ENCODE data around the gene CD72.

The CD72 gene

GRCh38 chr9:35618325-35618727 is at the start of gene CD72:
CD72 (minus strand) TSS chr9:35618413; CDS start chr9:35618303, 110 bp downstream.
- DNase-seq (ENCODE audit: low read depth), result no peak

- DNase-seq (ENCODE audit: low read depth), result no peak
Measured at GRCh38 chr9:35667939-35668338, 49.7 kb upstream of the CD72 start.

GRCh38 chr9:35666549-35666948 is 48.3 kb upstream of the CD72 start:
- DNase-seq (ENCODE audit: low read depth), result no peak

GRCh38 chr9:35666045-35666444 is 47.8 kb upstream of the CD72 start:
- no peak for DNase-seq (ENCODE audit: low read depth)

- DNase-seq (ENCODE audit: low read depth), result no peak
Measured at GRCh38 chr9:35665471-35665818, 47.2 kb upstream of the CD72 start.

- DNase-seq (ENCODE audit: low read depth), result peak; percentile 78
Measured at GRCh38 chr9:35664531-35665470, 46.6 kb upstream of the CD72 start, which contains the start of gene ARHGEF39. ARHGEF39 (minus strand) TSS chr9:35665195; CDS start chr9:35665169, 26 bp downstream.

GRCh38 chr9:35662437-35662836 is 44.2 kb upstream of the CD72 start:
- DNase-seq (ENCODE audit: low read depth), result no peak

GRCh38 chr9:35661756-35662350 is 43.6 kb upstream of the CD72 start:
- no peak for DNase-seq (ENCODE audit: low read depth)

GRCh38 chr9:35660966-35661415 is 42.8 kb upstream of the CD72 start:
- no peak for DNase-seq (ENCODE audit: low read depth)

GRCh38 chr9:35659340-35659739 is 41.1 kb upstream of the CD72 start:
- no peak for DNase-seq (ENCODE audit: low read depth)

- no peak for DNase-seq (ENCODE audit: low read depth)
Measured at GRCh38 chr9:35658968-35659220, 40.7 kb upstream of the CD72 start.

GRCh38 chr9:35658137-35658967 is 40.1 kb upstream of the CD72 start, which contains the start of gene CCDC107:
CCDC107 (plus strand) TSS chr9:35658292; CDS start chr9:35658380, 88 bp downstream.
- DNase-seq (ENCODE audit: low read depth), result peak; percentile 81

- peak; percentile 94 for DNase-seq (ENCODE audit: low read depth)
Measured at GRCh38 chr9:35657546-35658136, 39.4 kb upstream of the CD72 start, which contains the start of gene RMRP. RMRP (minus strand) TSS chr9:35658019.

- no peak for DNase-seq (ENCODE audit: low read depth)
Measured at GRCh38 chr9:35656831-35657545, 38.8 kb upstream of the CD72 start.

- no peak for DNase-seq (ENCODE audit: low read depth)
Measured at GRCh38 chr9:35656348-35656747, 38.1 kb upstream of the CD72 start.

GRCh38 chr9:35653611-35654010 is 35.4 kb upstream of the CD72 start:
- DNase-seq (ENCODE audit: low read depth), result no peak

- no peak for DNase-seq (ENCODE audit: low read depth)
Measured at GRCh38 chr9:35652829-35653209, 34.6 kb upstream of the CD72 start.

- no peak for DNase-seq (ENCODE audit: low read depth)
Measured at GRCh38 chr9:35651956-35652828, 34.0 kb upstream of the CD72 start.

GRCh38 chr9:35650341-35651158 is 32.3 kb upstream of the CD72 start, which contains the start of gene SIT1:
SIT1 (minus strand) TSS chr9:35650931; CDS start chr9:35650853, 78 bp downstream.
- no peak for DNase-seq (ENCODE audit: low read depth)
